Measurements from ENCODE around the gene DSEL. TPM values are rescaled to one million over a fixed set of nuclear protein-coding genes. Genes with fewer than 3 reads are reported as not detected.

DSEL gene
- total RNA-seq, result 1 to 10 TPM; 2.9 to 6.3 (median 4.9) TPM

DNA sequence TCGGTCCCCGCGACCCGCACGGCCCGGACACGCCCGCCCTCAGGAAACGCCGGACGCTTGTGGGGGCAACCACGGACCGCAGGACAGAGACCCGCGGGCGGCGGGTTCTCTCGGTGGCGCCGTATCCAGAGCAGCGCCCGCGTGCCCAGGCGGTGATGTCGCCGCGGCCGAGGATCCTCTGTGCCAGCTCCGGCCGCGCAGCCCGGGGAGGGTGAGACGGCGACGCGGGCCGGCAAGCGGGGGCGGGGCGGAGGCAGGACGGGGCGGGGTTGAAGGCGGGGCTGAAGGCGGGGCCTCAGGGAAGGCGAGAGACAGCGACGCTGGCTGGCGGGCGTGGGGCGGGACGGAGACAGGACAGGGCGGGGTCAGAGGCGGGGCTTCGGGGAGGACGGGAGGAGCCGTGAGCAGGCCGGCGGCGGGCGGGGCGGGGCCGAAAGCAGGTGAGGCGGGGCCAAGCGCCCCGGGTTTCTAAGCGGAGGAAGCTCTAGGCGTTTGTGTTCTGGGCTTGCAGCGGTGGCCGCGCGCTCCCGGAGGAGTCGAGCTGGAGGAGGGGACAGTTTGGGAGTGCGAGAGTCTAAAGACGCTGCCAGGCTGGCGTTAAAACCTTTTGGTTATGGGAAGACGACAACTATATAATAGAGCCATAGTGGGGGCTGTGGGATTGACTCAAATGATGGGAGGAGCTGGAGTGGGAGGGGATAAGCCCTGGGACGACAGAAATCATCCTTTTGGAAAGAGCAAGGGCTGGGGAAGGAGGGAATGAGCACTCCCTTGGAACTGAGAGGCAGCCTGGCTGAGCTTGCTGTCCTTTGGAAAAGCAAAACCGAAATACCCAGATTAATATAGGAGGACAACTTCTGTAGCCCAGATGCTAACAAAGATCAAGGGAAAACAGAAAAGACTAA is at the start of gene DSEL:
DSEL (minus strand) TSS at position 182 of the 905 bp plus-strand sequence. CDS start 2,112 bp downstream, outside the sequence.
- intact Hi-C loops (cut with DNase I; ENCODE audit: low total_unique reads), result no loop called here
- peak; percentile 96 to 100 for DNase-seq (ENCODE audit: low spot score in 2 of 2)
- H3K4me3 ChIP-seq (ENCODE audit: low read depth, poor library complexity, severe bottlenecking), result peak within 1 kb of the TSS; percentile 87
- TF ChIP-seq, protein P1, sequence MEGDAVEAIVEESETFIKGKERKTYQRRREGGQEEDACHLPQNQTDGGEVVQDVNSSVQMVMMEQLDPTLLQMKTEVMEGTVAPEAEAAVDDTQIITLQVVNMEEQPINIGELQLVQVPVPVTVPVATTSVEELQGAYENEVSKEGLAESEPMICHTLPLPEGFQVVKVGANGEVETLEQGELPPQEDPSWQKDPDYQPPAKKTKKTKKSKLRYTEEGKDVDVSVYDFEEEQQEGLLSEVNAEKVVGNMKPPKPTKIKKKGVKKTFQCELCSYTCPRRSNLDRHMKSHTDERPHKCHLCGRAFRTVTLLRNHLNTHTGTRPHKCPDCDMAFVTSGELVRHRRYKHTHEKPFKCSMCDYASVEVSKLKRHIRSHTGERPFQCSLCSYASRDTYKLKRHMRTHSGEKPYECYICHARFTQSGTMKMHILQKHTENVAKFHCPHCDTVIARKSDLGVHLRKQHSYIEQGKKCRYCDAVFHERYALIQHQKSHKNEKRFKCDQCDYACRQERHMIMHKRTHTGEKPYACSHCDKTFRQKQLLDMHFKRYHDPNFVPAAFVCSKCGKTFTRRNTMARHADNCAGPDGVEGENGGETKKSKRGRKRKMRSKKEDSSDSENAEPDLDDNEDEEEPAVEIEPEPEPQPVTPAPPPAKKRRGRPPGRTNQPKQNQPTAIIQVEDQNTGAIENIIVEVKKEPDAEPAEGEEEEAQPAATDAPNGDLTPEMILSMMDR (IDR thresholded peaks at IDR 0.05), result no peak
- TF ChIP-seq POLR2A (IDR thresholded peaks at IDR 0.05), result no peak
- WGBS, 2 donors, result 1% methylated on average over 35 to 50 of the region's 79 CpGs

DNA sequence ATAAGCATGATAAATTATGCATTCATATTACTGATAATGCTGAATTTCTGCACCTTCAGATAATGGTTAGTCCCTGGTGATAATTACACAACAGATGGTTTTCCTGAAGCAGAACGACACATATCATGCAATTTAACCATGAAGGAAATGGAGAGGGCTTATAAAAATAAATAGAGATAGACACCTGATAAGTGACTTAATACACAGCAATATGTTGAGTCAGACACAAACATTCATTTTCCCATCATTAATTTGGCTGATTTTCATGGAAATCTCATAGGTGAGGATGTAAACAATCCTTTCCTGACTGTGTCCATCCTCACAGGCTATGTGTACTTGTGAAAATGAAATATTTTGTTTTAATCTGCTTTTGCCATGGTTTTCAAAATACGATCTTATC is 36.9 kb upstream of the DSEL start:
- DNase-seq (ENCODE audit: low spot score in 2 of 2), result no peak
- no peak for TF ChIP-seq POLR2A (IDR thresholded peaks at IDR 0.05)
- TF ChIP-seq, protein P1 (IDR thresholded peaks at IDR 0.05), result no peak
- no peak overlapping the region for H3K4me3 ChIP-seq (ENCODE audit: low read depth, poor library complexity, severe bottlenecking)
- intact Hi-C loops (cut with DNase I; ENCODE audit: low total_unique reads), result no loop called here
- WGBS, 2 donors, result 70 to 72% methylated on average over 2 of the region's 2 CpGs

DNA sequence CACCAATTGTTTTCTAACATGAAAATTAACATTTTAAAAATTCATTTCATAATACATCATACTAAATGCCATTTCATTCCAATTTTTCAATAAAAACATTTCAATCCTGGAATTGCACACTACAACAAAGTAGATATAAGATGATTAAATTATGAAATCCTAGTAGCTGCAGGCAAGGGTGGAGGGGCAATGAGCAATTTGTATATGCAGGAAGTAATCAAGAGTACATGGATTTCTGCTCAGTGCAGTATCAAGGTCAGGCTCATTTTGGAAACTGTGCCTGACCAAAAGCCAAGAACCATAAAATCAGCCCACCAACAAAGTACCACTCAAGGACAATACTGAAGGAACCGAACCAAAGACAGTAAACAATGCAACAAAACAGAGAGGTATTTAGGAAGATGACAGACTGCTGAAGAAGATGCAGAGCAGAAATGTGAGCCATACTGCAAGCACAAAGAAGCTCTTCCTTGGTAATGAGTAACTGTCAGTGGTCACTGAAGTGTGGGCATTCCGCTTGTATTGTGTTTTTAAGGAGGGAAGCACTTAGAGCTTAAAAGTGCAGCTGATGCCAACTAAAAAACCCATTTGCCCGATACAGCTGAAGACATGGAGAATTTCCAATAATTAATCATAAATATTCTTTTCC is 34.5 kb upstream of the DSEL start:
- no peak overlapping the region for H3K4me3 ChIP-seq (ENCODE audit: low read depth, poor library complexity, severe bottlenecking)
- intact Hi-C loops (cut with DNase I; ENCODE audit: low total_unique reads), result no loop called here
- DNase-seq (ENCODE audit: low spot score in 2 of 2), result no peak
- 35 to 41% methylated on average over 3 of the region's 3 CpGs for WGBS, 2 donors
- TF ChIP-seq, protein P1 (IDR thresholded peaks at IDR 0.05), result no peak
- no peak for TF ChIP-seq POLR2A (IDR thresholded peaks at IDR 0.05)

DNA sequence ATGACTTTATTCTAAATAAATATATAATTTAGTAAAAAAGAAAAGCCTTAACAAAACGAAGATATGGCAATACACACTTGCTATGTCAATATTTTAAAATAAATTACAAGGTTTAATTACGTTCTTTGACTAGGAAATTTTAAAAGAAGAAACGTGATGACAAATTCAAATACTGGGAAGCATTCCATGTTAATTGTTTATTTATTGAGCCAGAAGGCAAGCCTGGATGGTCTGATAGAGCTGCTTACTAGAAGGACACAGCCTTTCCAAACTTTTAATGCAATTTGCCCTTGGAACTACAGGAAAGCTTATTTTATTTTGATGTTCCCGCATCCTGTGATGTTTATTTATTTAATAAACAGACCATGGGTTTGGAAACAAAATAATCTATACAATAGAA is 33.4 kb upstream of the DSEL start:
- WGBS, 2 donors, result 37 to 42% methylated on average over 4 of the region's 4 CpGs
- no peak overlapping the region for H3K4me3 ChIP-seq (ENCODE audit: low read depth, poor library complexity, severe bottlenecking)
- TF ChIP-seq, protein P1 (IDR thresholded peaks at IDR 0.05), result no peak
- TF ChIP-seq POLR2A (IDR thresholded peaks at IDR 0.05), result no peak
- no peak for DNase-seq (ENCODE audit: low spot score in 2 of 2)
- intact Hi-C loops (cut with DNase I; ENCODE audit: low total_unique reads), result no loop called here

DNA sequence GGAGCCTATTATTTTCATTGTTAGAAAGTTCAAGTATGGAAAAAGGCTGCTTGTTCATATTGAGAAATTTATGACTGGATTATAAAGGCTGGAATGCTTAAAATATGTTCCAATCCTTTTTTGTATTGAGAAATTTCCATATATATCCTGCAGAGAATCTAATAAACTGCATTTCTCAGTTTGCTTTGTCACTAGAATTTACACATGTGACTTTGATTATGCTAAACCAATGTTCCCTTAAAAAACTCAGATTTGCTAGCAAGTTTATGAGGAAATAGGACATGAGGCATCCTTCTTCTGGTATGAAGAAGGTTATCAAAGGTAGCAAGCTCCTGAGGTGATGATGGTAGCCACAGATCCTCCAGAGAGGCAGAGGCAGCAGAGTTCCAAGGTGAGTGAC is 29.2 kb upstream of the DSEL start:
- intact Hi-C loops (cut with DNase I; ENCODE audit: low total_unique reads), result no loop called here
- no peak for TF ChIP-seq POLR2A (IDR thresholded peaks at IDR 0.05)
- TF ChIP-seq, protein P1 (IDR thresholded peaks at IDR 0.05), result no peak
- no peak for DNase-seq (ENCODE audit: low spot score in 2 of 2)
- H3K4me3 ChIP-seq (ENCODE audit: low read depth, poor library complexity, severe bottlenecking), result no peak overlapping the region
